Posterior cingulate gyrus (tissue), 11 donors: ENCODE results near the gene THSD4.
"Not testable (repeated sequence)": the region's sequence is repeated elsewhere in the genome, so short reads cannot be mapped to it uniquely, and the experiment has no call there.

Experiments
- DNase-seq, 10 donors: peaks; one replicate each; pipeline versions ENCODE4 v3.0.0 to v3.0.0-alpha.2; 2020 to 2021; ENCODE audit warnings: mixed read lengths in 3 of 10
- intact Hi-C: fragments of 100-400 bp; cut with DNase I; formaldehyde crosslinking; loops from one replicate; pipeline ENCODE4 v1.15.1; 2023

THSD4 gene

GRCh38 chr15:71245588-71245987 lies 130.3 kb downstream of the THSD4 start:
- no peak for DNase-seq
- intact Hi-C loops, result no loop called here

DNA sequence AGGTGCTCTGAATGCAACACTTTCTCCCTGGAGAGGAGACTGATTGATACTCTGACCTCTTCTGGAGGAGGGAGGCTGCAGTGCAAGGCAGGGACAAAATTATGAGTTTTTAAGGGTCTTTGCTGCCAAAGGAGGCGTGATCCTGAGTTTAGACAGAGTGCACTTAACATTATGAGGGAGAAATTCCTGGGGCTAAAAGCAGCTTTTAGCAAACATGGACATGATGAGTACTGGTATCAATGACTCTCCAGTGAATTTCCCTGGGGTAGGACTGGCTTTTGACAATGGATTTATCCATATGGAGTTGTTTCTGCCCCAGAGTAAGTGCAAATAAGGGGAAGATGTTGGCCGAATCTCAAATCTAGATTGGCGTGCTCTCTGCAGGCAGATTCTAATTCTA lies 133.1 kb downstream of the THSD4 start:
- intact Hi-C loops, result no loop called here
- no peak for DNase-seq

DNA sequence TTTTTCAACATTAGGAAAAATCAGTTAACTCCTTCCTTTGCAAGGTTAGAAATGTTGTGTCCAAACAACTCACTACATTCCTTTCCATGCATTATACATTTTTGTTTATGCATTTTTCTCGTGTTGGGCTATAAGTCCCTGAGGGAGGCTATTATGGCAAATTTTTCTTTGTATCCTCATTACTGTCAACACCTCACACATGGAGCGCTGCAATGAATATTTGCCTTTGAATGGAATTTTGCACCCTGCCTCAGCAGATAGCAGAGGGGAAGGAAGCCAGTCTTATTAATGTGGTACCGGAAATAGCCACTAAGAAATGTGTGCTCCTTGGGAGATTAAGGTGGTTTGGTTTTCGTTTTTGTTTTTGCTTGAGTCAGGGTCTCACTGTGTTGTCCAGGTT lies 134.7 kb downstream of the THSD4 start:
- no peak for DNase-seq
- intact Hi-C loops, result no loop called here

DNA sequence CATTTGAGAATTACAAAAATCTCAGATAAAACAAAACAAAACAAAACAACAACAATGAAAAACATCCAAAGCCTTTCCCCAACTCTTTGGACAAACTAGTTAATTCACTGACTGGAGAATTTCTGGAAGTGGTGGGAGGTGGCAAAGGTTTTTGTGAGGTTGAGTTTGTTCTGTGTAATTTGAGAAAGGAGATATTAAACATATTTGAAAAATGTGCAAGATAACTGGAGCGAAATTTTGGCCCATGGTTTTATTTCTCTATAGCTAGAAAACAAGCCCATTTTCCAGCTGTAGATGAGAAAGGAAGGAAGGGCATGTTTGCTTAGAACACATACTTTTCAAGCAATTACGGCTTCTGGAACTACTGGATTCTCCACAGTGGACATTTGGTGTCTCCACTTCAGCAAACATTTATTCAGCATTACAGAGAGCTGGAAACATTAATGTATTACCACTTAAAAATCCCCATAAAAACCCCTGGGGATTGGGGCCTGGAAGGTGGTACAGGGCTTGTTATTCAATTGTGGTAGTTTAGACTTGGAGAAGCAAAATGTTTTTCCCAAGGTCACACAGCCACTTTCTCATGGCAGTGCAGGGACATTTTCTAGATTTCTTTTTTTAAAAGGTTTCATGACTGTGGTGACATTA lies 135.8 kb downstream of the THSD4 start:
- intact Hi-C loops, result no loop called here
- no peak for DNase-seq

- intact Hi-C loops, result no loop called here
- DNase-seq, result no peak
Observed at GRCh38 chr15:71251584-71252043, 136.3 kb downstream of the THSD4 start.

DNA sequence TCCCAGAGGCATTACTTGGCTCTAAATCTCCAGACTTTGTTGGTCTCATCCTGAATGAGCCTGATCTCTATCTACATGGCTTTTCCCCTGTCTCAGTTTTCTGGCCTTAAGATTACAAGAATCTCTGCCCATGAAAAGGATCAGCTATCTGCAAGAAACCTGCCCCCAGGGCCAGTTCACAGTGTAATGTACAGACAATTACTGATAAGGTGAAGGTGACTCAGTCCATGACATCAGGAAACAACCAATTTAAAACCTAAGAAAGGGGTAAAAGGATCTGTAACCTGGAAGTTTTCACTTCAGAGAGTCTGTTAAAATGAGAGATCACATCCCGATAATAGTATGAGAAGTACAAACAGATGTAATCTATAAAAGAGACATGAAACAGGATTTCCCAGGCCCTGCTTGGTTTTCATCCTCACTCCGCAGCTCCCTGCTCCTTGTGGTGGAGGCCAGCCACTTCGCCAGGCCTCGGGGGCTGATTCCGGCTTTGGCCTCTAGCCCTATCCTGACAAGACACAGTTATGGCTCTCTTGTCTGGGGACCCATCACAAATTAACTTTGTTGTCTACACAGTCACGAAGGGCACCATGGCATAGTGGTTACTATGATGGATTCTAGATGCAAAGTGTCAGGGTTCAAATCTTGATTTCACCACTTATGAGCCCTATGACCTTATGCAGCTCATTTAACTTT lies 136.9 kb downstream of the THSD4 start:
- intact Hi-C loops, result no loop called here
- DNase-seq, result no peak

DNA sequence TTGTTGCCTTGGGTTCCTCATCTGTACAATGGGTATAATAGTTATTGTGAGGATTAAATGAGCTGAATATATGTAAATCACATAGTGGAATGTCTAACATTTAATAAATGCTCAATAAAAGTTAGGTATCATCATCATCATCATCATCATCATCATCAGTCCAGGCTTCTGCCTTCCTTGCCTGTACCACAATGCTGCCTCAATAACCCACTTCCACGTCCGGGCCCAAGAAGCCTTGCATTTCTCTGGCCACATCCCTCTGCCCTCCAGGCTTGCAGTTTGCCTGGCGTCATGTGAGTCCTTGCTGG lies 137.4 kb downstream of the THSD4 start:
- no peak for DNase-seq
- intact Hi-C loops, result no loop called here

DNA sequence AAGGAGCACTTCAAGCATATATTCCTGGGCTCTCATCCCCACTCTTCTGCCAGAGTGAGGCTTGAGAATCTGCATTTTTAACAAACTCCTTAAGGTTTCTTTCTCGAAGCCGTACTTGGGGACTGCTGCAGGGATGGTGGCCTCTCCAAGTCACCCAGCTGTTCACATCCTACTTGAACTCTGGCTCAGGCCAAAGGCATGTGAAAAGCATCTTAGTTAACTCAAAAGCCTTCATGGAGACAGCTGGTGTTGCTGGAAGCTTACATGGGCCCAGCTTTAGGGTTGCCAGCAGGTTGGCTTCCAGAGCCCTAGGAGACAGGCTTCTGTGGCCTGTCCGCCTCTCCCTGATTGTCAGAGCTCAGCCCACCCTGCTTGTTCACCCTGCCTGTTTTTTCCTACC lies 139.2 kb downstream of the THSD4 start:
- DNase-seq, result no peak
- intact Hi-C loops, result no loop called here

- DNase-seq, result no peak
- intact Hi-C loops, result no loop called here
Observed at GRCh38 chr15:71256934-71257664, 141.8 kb downstream of the THSD4 start.

GRCh38 chr15:71259866-71260265 lies 144.6 kb downstream of the THSD4 start:
- no peak for DNase-seq
- intact Hi-C loops, result no loop called here

- no peak for DNase-seq
- intact Hi-C loops, result no loop called here
Observed at GRCh38 chr15:71261418-71261817, 146.1 kb downstream of the THSD4 start.

GRCh38 chr15:71261909-71262308 lies 146.6 kb downstream of the THSD4 start:
- intact Hi-C loops, result no loop called here
- no peak for DNase-seq

DNA sequence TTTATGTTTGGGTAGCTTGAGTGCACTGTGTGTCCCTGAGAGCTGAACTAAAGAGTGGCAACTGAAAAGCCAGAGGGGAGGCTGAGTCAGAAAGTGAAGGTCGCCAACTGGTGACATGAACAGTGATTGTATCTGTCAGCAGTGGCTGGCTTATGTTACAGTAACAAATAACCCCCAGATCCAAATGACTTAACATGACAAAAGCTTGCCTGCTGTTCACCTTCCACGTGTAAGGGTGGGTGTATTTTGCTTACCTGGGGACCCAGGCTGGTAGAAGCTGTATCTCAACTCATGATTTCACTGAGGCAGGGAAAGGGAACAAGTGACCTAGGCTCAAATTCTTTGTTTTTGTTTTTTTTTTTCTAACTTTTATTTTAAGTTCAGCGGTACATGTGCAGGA lies 147.3 kb downstream of the THSD4 start:
- intact Hi-C loops, result no loop called here
- DNase-seq, result no peak

DNA sequence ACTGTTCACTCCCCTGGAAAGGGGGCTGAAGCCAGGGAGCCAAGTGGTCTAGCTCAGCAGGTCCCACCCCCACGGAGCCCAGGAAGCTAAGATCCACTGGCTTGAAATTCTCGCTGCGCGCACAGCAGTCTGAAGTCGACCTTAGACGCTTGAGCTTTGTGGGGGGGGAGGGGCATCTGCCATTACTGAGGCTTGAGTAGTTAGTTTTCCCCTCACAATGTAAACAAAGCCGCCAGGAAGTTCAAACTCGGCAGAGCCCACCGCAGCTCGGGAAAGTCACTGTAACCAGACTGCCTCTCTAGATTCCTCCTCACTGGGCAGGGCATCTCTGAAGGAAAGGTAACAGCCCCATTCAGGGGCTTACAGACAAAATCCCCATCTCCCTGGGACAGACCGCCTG lies 150.3 kb downstream of the THSD4 start:
- DNase-seq, intact Hi-C loops: not testable (repeated sequence)

DNA sequence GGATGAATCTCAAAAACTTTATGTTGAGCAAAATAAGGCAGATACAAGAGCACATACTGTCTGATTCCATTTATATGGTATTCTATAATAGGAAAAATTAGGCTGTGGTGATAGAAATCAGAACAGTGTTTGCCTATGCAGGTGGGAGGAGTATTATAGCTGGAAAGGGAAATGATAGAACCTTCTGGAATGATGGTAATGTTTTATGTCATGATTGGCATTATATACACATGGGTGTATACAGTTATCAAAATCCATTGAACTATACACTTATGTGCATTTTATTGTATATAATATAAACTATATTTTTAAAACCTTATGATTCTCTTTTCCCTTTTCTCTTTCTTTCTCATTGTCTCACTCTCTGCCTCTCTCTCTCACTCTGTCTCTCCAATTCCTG lies 156.1 kb downstream of the THSD4 start:
- intact Hi-C loops, result no loop called here
- DNase-seq, result no peak

DNA sequence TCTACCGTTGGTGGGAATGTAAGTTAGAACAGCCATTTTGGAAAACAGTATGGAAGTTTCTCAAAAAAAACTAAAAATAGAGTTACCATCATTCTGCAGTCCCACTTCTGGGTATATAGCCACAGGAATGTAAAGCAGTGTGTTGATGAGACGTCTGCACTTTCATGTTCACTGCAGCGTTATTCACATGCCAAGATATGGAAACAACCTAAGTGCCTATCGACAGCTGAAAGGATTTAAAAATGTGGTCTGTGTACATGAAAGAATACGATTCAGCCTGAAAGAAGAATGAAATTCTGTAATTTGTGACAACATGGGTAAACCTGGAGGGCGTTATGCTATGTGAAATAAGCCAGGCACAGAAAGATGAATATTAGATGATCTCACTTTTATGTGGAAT lies 157.7 kb downstream of the THSD4 start:
- intact Hi-C loops, result no loop called here

DNA sequence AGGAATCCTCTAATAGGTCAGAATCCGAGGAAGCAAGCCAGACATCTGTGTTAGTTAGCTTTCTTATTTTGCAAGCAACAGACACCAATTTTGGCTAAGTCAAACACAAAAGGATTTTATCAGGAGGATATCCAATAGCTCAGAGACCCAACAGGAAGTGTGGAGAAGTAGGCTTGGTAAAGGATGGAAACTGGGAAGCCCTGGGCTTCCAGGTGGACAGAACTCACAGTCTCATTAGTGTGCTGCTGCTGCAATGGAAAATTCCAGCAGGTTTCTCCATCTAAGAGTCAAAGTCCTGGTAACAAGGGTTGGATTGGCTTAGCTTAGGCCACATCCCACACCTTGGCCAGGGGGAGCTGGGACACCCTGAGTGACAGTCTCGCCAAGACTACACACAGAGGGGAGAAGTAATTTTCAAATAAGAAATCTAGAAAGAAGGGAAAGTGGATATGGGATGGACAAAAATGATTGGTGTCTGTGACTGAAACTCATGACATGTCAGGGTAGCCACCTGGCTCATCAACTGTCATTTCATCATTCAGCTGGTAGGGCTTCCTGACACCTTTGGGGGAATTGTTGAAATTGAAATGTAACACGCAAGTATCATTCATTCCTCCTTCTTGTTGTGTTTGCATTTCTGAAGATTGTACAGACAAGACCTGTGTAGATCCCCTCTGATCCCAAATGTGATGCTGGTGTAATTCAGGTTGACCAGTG lies 158.6 kb downstream of the THSD4 start:
- intact Hi-C loops, result no loop called here
- DNase-seq, result no peak

More for the DNA sequence above, 157.7 kb downstream of the THSD4 start:
- DNase-seq, result no peak

- intact Hi-C loops, result no loop called here
- no peak for DNase-seq
Observed at GRCh38 chr15:71274448-71274798, 159.2 kb downstream of the THSD4 start.

GRCh38 chr15:71275098-71275497 lies 159.8 kb downstream of the THSD4 start:
- no peak for DNase-seq
- intact Hi-C loops, result no loop called here

DNA sequence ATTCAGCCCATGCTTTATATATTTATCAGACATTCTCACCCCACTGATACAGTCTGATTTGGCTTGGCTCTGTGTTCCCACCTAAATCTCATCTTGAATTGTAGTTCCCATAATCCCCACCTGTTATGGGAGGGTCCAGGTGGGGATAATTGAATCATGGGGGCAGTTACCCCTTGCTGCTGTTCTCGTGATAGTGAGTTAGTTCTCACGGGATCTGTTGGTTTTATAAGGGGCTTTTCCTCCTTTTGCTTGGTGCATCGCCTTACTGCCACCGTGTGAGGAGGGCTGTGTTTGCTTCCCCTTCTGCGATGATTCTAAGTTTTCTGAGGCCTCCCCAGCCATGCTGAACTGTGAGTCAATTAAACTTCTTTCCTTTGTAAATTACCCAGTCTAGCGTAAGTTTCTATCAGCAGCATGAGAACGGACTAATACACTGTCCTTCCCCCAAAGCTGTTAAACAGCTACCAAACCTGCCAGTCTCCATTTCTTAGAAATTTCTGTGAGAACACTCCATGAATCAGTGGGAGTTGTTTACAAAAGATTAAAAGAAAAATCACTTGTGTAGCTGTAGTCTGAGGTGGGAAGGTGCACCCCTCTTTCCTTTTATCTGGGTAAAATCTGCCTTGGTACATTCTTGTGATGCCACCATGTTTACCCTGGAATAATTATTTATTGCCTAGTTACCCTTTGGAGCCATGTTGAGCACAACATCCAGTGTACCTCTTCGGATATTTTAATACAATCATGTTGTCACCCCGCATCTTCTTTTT lies 160.5 kb downstream of the THSD4 start:
- intact Hi-C loops, result no loop called here
- DNase-seq, result no peak

DNA sequence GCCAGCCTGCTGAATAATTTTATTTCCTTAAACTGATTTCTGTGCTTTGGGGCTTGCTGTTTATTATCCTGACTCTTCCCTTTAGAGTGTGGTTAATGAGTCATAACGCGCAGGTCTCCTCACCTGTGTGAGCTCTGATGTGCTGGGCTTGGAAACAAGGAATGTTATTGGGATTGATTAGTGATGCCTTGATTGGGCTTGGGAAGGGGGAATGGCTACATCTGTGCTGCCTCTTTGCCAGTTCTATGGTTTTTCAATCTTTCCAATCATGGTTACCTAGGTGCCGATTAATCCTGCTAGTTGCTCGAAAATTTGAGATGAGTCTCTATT lies 161.0 kb downstream of the THSD4 start:
- intact Hi-C loops, result no loop called here

More for the DNA sequence above, 161.0 kb downstream of the THSD4 start:
- DNase-seq, result no peak
